ENCODE measurements around the gene ARMC5. TPM values are rescaled to one million over a fixed set of nuclear protein-coding genes. Genes with fewer than 3 reads are reported as not detected.
"Not testable (repeated sequence)": the region's sequence is repeated elsewhere in the genome, so short reads cannot be mapped to it uniquely, and the experiment has no call there.

Gene ARMC5
- total RNA-seq, 1 donor from 2014 or later = 8.4 TPM

GRCh38 chr16:31478956-31479355 lies 19.7 kb downstream of the ARMC5 start:
- no peak for DNase-seq

- no peak for DNase-seq
Observed at GRCh38 chr16:31479751-31480150, 20.4 kb downstream of the ARMC5 start.

GRCh38 chr16:31480851-31481536 lies 21.7 kb downstream of the ARMC5 start:
- no peak for DNase-seq

- no peak for DNase-seq
Observed at GRCh38 chr16:31483081-31483480, 23.8 kb downstream of the ARMC5 start, which contains the start of gene SLC5A2. Gene SLC5A2, plus strand, starts transcription at chr16:31483123. Its CDS starts 14 bp downstream, at chr16:31483137.

- DNase-seq = not testable (repeated sequence)
Observed at GRCh38 chr16:31484048-31484447, 24.7 kb downstream of the ARMC5 start.

GRCh38 chr16:31484491-31485171 lies 25.3 kb downstream of the ARMC5 start:
- no peak for DNase-seq

- no peak for DNase-seq
Observed at GRCh38 chr16:31485571-31485970, 26.3 kb downstream of the ARMC5 start.

- no peak for DNase-seq
Observed at GRCh38 chr16:31486045-31486444, 26.7 kb downstream of the ARMC5 start.

GRCh38 chr16:31487071-31487719 lies 27.9 kb downstream of the ARMC5 start:
- no peak for DNase-seq

- no peak for DNase-seq
Observed at GRCh38 chr16:31487720-31488467, 28.6 kb downstream of the ARMC5 start.

- DNase-seq = no peak
Observed at GRCh38 chr16:31488468-31489297, 29.4 kb downstream of the ARMC5 start.

- DNase-seq = no peak
Observed at GRCh38 chr16:31489298-31489564, 29.9 kb downstream of the ARMC5 start.

GRCh38 chr16:31489616-31490584 lies 30.6 kb downstream of the ARMC5 start:
- no peak for DNase-seq

- no peak for DNase-seq
Observed at GRCh38 chr16:31491778-31492418, 32.6 kb downstream of the ARMC5 start.

GRCh38 chr16:31493506-31494125 lies 34.3 kb downstream of the ARMC5 start:
- no peak for DNase-seq

GRCh38 chr16:31496670-31497069 lies 37.4 kb downstream of the ARMC5 start:
- no peak for DNase-seq

GRCh38 chr16:31498493-31498892 lies 39.2 kb downstream of the ARMC5 start:
- DNase-seq = no peak

- no peak for DNase-seq
Observed at GRCh38 chr16:31499928-31500327, 40.6 kb downstream of the ARMC5 start.

- DNase-seq = no peak
Observed at GRCh38 chr16:31501226-31501965, 42.1 kb downstream of the ARMC5 start.

Data from occipital lobe (tissue), 2 donors.